T-helper 1 cell (primary cell): Measurements from ENCODE around the gene LIPG.

Experiments
- DNase-seq, 5 donors: peaks; one replicate each; pipeline ENCODE4 v3.0.0-alpha.2; 2012 to 2020

LIPG gene

GRCh38 chr18:49613641-49614151 lies 51.8 kb downstream of the LIPG start:
- DNase-seq, result no peak

GRCh38 chr18:49616618-49617328 lies 54.9 kb downstream of the LIPG start:
- DNase-seq, result no peak

- no peak for DNase-seq
Measured at GRCh38 chr18:49617329-49617695, 55.5 kb downstream of the LIPG start.

GRCh38 chr18:49617865-49618264 lies 56.0 kb downstream of the LIPG start:
- no peak for DNase-seq

GRCh38 chr18:49618742-49619681 lies 57.2 kb downstream of the LIPG start:
- DNase-seq, result no peak

GRCh38 chr18:49619801-49620200 lies 57.9 kb downstream of the LIPG start:
- no peak for DNase-seq

- no peak for DNase-seq
Measured at GRCh38 chr18:49621301-49621700, 59.4 kb downstream of the LIPG start.

GRCh38 chr18:49621717-49622351 lies 60.0 kb downstream of the LIPG start:
- DNase-seq, result no peak

GRCh38 chr18:49623571-49623970 lies 61.7 kb downstream of the LIPG start:
- no peak for DNase-seq

- DNase-seq, result no peak
Measured at GRCh38 chr18:49625021-49625691, 63.3 kb downstream of the LIPG start.

- no peak for DNase-seq
Measured at GRCh38 chr18:49626842-49627467, 65.1 kb downstream of the LIPG start.

GRCh38 chr18:49628119-49628518 lies 66.3 kb downstream of the LIPG start:
- no peak for DNase-seq

GRCh38 chr18:49628881-49629795 lies 67.3 kb downstream of the LIPG start:
- DNase-seq, result no peak

GRCh38 chr18:49630246-49630699 lies 68.4 kb downstream of the LIPG start:
- no peak for DNase-seq

- DNase-seq, result no peak
Measured at GRCh38 chr18:49631146-49631866, 69.4 kb downstream of the LIPG start.

- no peak for DNase-seq
Measured at GRCh38 chr18:49632588-49632987, 70.7 kb downstream of the LIPG start.

GRCh38 chr18:49638209-49638785 lies 76.4 kb downstream of the LIPG start:
- no peak for DNase-seq

- no peak for DNase-seq
Measured at GRCh38 chr18:49638891-49639557, 77.2 kb downstream of the LIPG start.

GRCh38 chr18:49639643-49640391 lies 78.0 kb downstream of the LIPG start:
- no peak for DNase-seq
